B cell (primary cell): ENCODE results near the gene DISP2. TPM values are rescaled to one million over a fixed set of nuclear protein-coding genes. Genes with fewer than 3 reads are reported as not detected.

Experiments used
- ATAC-seq: fragments of 200-7000 bp; cut with Tn5 transposase; one replicate; pipeline ENCODE4 v1.10.0; 2021; ENCODE audit warnings: low read depth, mild to moderate bottlenecking, moderate number of reproducible peaks, moderate library complexity
- CTCF ChIA-PET: fragments of 350-600 bp; sonication (Branson Sonifier 250); formaldehyde crosslinking; loops from one replicate; lab custom pipeline; 2021; ENCODE audit warnings: antibody characterized with exemption, inconsistent platforms; lab: Charles Lee
- POLR2A ChIA-PET: fragments of 350-600 bp; sonication (Branson Sonifier 250); formaldehyde crosslinking; loops from one replicate; lab custom pipeline; 2021; ENCODE audit warnings: antibody characterized with exemption; lab: Charles Lee
- DNase-seq: peaks from one replicate; pipeline ENCODE4 v3.0.0; 2013
- H2AFZ ChIP-seq: 2 replicates; pipeline ENCODE4 v1.6.1; 2012; ENCODE audit warnings: mild to moderate bottlenecking, low read depth, low read length; ENCODE audit not compliant: insufficient read depth, poor library complexity, severe bottlenecking
- H3K27ac ChIP-seq, 2 donors: 1 replicate in 1 of 2; 2 replicates in 1 of 2; pipeline ENCODE4 v1.5.1; 2012 to 2013; ENCODE audit warnings: low read length in 2 of 2, mild to moderate bottlenecking in 2 of 2, moderate library complexity in 1 of 2
- H3K27me3 ChIP-seq, 4 experiments: fragments of 200-600 bp in 1 of 4; sonication (generic) in 1 of 4; replicated peaks in 1 of 4; 1 replicate in 2 of 4; 2 replicates in 2 of 4; pipeline versions ENCODE4 v1.6.1 to v1.7.0; 2013 to 2016; ENCODE audit warnings: low read length in 3 of 4, mild to moderate bottlenecking in 2 of 4, mixed read lengths in 1 of 4, moderate library complexity in 1 of 4; ENCODE audit not compliant: insufficient read depth in 4 of 4, control insufficient read depth in 3 of 4; ENCODE audit errors: control extremely low read depth in 1 of 4
- H3K36me3 ChIP-seq, 2 experiments: replicated peaks in 1 of 2; 1 replicate in 1 of 2; 2 replicates in 1 of 2; pipeline versions ENCODE4 v1.6.1 to v1.7.1; 2013; ENCODE audit warnings: low read length in 1 of 2; ENCODE audit not compliant: insufficient read depth in 2 of 2, control insufficient read depth in 1 of 2; ENCODE audit errors: control extremely low read depth in 1 of 2, extremely low read depth in 1 of 2
- H3K4me1 ChIP-seq, 2 donors: fragments of 200-600 bp in 1 of 2; sonication (generic) in 1 of 2; 1 replicate in 1 of 2; 2 replicates in 1 of 2; pipeline versions ENCODE4 v1.5.1 to v1.6.1; 2013 to 2017; ENCODE audit warnings: low read length in 2 of 2; ENCODE audit not compliant: control insufficient read depth in 2 of 2, insufficient read depth in 2 of 2
- H3K4me2 ChIP-seq: replicated peaks from 2 replicates; pipeline ENCODE3; 2012; ENCODE audit warnings: mild to moderate bottlenecking, low read depth, low read length; ENCODE audit not compliant: poor library complexity, severe bottlenecking
- H3K4me3 ChIP-seq, 5 experiments: fragments of 200-600 bp in 1 of 5; sonication (generic) in 1 of 5; 1 replicate in 3 of 5; 2 replicates in 2 of 5; pipeline versions ENCODE4 v1.5.1 to v1.7.0; 2011 to 2016; ENCODE audit warnings: low read length in 4 of 5, mild to moderate bottlenecking in 4 of 5, low read depth in 2 of 5, control low read depth in 1 of 5, moderate library complexity in 1 of 5; ENCODE audit not compliant: insufficient read depth in 1 of 5; ENCODE audit errors: control extremely low read depth in 1 of 5, extremely low read depth in 1 of 5
- H3K79me2 ChIP-seq: fragments of 200-600 bp; sonication (generic); one replicate; pipeline ENCODE4 v1.6.0; 2016; ENCODE audit warnings: low read length; ENCODE audit not compliant: control insufficient read depth, insufficient read depth
- H3K9ac ChIP-seq: fragments of 200-600 bp; sonication (generic); 2 replicates; pipeline ENCODE4 v1.6.1; 2017; ENCODE audit warnings: mild to moderate bottlenecking, low read length, moderate library complexity
- H3K9me3 ChIP-seq, 3 donors: one replicate each; pipeline versions ENCODE4 v1.6.1 to v1.7.1; 2013; ENCODE audit warnings: low read length in 2 of 3; ENCODE audit not compliant: control insufficient read depth in 2 of 3, insufficient read depth in 1 of 3; ENCODE audit errors: control extremely low read depth in 1 of 3
- H4K20me1 ChIP-seq: 2 replicates; pipeline ENCODE4 v1.6.0; 2012; ENCODE audit warnings: mild to moderate bottlenecking, low read length; ENCODE audit not compliant: insufficient read depth, control insufficient read depth, poor library complexity, severe bottlenecking
- H3K27ac Mint-ChIP-seq: one replicate; pipeline ENCODE4 v1.8.0; 2021; ENCODE audit warnings: mixed read lengths
- H3K27me3 Mint-ChIP-seq: one replicate; pipeline ENCODE4 v1.8.0; 2021; ENCODE audit warnings: mixed read lengths
- H3K4me1 Mint-ChIP-seq: one replicate; pipeline ENCODE4 v1.8.0; 2021; ENCODE audit warnings: mixed read lengths
- H3K4me3 Mint-ChIP-seq: one replicate; pipeline ENCODE4 v1.8.0; 2021; ENCODE audit warnings: mixed read lengths
- H3K9me3 Mint-ChIP-seq: one replicate; pipeline ENCODE4 v1.8.0; 2022; ENCODE audit warnings: mixed read lengths; ENCODE audit not compliant: insufficient read depth
- EZH2 ChIP-seq: IDR thresholded peaks from 2 replicates; pipeline ENCODE4 v1.6.1; 2012; ENCODE audit warnings: borderline replicate concordance, low read depth, mild to moderate bottlenecking, moderate library complexity, low read length; ENCODE audit not compliant: insufficient read depth, poor library complexity, severe bottlenecking
- WGBS: methylation state at CpG from one replicate; pipeline ENCODE4 v1.1.5; 2013; ENCODE audit warnings: missing lambda C conversion rate; ENCODE audit not compliant: insufficient coverage; 5-methylcytosine and 5-hydroxymethylcytosine counted together
- intact Hi-C: fragments of 100-400 bp; cut with micrococcal nuclease; formaldehyde crosslinking; loops from one replicate; pipeline ENCODE4 v1.10.0; 2022
- polyA plus RNA-seq: library from polyadenylated mRNA; depleted of rRNA; stranded (reverse); fragments of >200 nt; gene quantifications from 2 replicates; pipeline ENCODE4 v1.2.3, GENCODE V29; 2012
- total RNA-seq, 2 donors: library from RNA; stranded (reverse); fragments of 120-200 nt in 1 of 2; gene quantifications; 1 replicate in 1 of 2; 2 replicates in 1 of 2; pipeline versions ENCODE4 v1.2.3 to v1.2.4, GENCODE V29; 2013 to 2022
- TF ChIP-seq, protein P1 (sequence below): fragments of 200-600 bp; IDR thresholded peaks from one replicate; pipeline ENCODE4 v1.8.0; 2022; ENCODE audit warnings: antibody characterized with exemption, mild to moderate bottlenecking

Gene DISP2
- total and polyA plus RNA-seq, 2 donors (not counting 1 experiment from before 2014, with no cell fraction given) = 0.13 to 0.71 TPM

DNA sequence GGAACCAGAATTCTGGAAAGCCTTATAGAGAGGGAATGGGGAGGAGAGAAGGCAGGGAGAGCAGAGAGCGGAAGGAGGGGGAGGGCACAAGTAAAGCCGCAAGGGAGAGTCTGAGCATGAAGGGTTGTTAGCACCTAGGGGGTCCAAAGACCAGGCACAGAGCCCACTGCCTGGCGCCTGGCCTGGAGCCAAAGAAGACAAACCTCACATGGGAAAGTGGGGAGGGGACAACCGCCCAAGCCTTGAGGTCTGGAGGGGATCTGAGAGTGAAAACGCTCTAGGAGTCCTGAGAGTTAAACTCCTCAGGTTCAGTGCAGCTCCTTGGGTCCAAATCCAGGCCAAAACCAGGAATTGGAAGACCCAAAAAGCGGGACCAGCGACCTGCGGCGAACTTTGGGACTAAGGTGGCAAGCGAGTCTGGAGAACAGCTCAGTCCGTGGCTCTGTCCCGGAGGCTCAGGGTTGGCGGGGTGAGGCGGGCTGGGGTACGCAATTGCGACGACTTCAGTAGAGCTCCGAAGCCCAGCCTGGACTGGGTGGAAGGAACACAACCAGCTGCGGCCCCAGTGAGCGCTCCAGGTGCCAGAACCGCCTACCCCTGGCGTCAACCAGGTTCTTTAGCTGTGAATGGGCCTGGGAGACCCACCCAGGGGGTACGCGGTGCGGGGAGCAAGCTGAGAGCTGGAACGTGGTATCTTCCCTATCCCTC lies 35.3 kb upstream of the DISP2 start:
- CTCF ChIA-PET = interaction anchor here (0.7 to 8.5 kb wide), 18 partner anchors 12 to 909 kb away, joined by 3 to 221 read pairs (median 4); partner anchors contain the start of genes CCDC9B, CHP1, EIF2AK4 and KNSTRN
- no peaks in the 10 kb centered on the region for H3K79me2 ChIP-seq
- DNase-seq (no peak), ATAC-seq (no peak)
- POLR2A ChIA-PET = interaction anchor here (0.5 to 2.0 kb wide), 7 partner anchors 9 to 370 kb away, joined by 3 to 14 read pairs (median 4); partner anchors contain the start of gene PLCB2
- peak overlapping the region in 1 of 2 donors; percentile 10 for H3K27ac ChIP-seq
- peak overlapping the region in 4 of 5 experiments; percentile 30 to 42 (median 38) for H3K4me3 ChIP-seq
- Mint-ChIP-seq H3K27me3 (no peaks in the 10 kb centered on the region), H3K9me3 (no peaks in the 10 kb centered on the region), H3K27ac (peak overlapping the region; percentile 32), H3K4me1 (peaks cover 31% of the 10 kb centered on the region), H3K4me3 (peak overlapping the region; percentile 83)
- H3K27me3 ChIP-seq = peaks cover 0 to 2% (median 0%) of the 10 kb centered on the region in 4 experiments
- TF ChIP-seq, protein P1, sequence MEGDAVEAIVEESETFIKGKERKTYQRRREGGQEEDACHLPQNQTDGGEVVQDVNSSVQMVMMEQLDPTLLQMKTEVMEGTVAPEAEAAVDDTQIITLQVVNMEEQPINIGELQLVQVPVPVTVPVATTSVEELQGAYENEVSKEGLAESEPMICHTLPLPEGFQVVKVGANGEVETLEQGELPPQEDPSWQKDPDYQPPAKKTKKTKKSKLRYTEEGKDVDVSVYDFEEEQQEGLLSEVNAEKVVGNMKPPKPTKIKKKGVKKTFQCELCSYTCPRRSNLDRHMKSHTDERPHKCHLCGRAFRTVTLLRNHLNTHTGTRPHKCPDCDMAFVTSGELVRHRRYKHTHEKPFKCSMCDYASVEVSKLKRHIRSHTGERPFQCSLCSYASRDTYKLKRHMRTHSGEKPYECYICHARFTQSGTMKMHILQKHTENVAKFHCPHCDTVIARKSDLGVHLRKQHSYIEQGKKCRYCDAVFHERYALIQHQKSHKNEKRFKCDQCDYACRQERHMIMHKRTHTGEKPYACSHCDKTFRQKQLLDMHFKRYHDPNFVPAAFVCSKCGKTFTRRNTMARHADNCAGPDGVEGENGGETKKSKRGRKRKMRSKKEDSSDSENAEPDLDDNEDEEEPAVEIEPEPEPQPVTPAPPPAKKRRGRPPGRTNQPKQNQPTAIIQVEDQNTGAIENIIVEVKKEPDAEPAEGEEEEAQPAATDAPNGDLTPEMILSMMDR = no peak
- TF ChIP-seq EZH2 = no peak
- intact Hi-C loops = loop anchor here (1.0 to 5.0 kb wide), 11 partner anchors 15 to 908 kb away; partner anchors contain the start of genes ANKRD63, BMF, BUB1B and CHP1
- peak overlapping the region; percentile 39 for H3K9ac ChIP-seq
- H3K9me3 ChIP-seq = peaks cover 0 to 2% (median 0%) of the 10 kb centered on the region in 3 donors
- WGBS = 72% methylated on average over 26 of the region's 26 CpGs
- H3K4me2 ChIP-seq = peak overlapping the region; percentile 92
- no peaks in the 10 kb centered on the region for H3K36me3 ChIP-seq
- H4K20me1 ChIP-seq = no peaks in the 10 kb centered on the region
- peak overlapping the region; percentile 63 for H2AFZ ChIP-seq
- peaks cover 28 to 32% of the 10 kb centered on the region in 2 donors for H3K4me1 ChIP-seq
